Upper lobe of right lung (tissue), 1 donor: ENCODE results near the gene ZSWIM6. TPM values are rescaled to one million over a fixed set of nuclear protein-coding genes. Genes with fewer than 3 reads are reported as not detected.
"Not testable (repeated sequence)": the region's sequence is repeated elsewhere in the genome, so short reads cannot be mapped to it uniquely, and the experiment has no call there.

ENCODE experiments used
- ATAC-seq: fragments of 200-7000 bp; cut with Tn5 transposase; one replicate; pipeline ENCODE4 v1.9.1; 2020; ENCODE audit warnings: mild to moderate bottlenecking, moderate library complexity
- DNase-seq: peaks from one replicate; pipeline ENCODE4 v3.0.0-alpha.2; 2020
- H3K27ac ChIP-seq: fragments of 200-600 bp; one replicate; pipeline ENCODE4 v1.8.0; 2022
- H3K27me3 ChIP-seq: fragments of 200-600 bp; one replicate; pipeline ENCODE4 v1.8.0; 2022; ENCODE audit warnings: mild to moderate bottlenecking
- H3K36me3 ChIP-seq: fragments of 200-600 bp; one replicate; pipeline ENCODE4 v1.8.0; 2022
- H3K4me1 ChIP-seq: fragments of 200-600 bp; one replicate; pipeline ENCODE4 v1.8.0; 2022
- H3K4me3 ChIP-seq: fragments of 200-600 bp; one replicate; pipeline ENCODE4 v1.8.0; 2022; ENCODE audit warnings: mild to moderate bottlenecking
- H3K9me3 ChIP-seq: fragments of 200-600 bp; one replicate; pipeline ENCODE4 v1.8.0; 2022
- intact Hi-C: fragments of 100-400 bp; cut with DNase I; formaldehyde crosslinking; loops from one replicate; pipeline ENCODE4 v1.11.0; 2022
- total RNA-seq: library from RNA; stranded (reverse); fragmentation: NEBNext Ultra II Directional; extraction: Animal tissue kit (Norgen Biotek cat#: 25700); gene quantifications from one replicate; pipeline ENCODE4 v1.2.1, GENCODE V29; 2021
- TF ChIP-seq, protein P1 (sequence below): fragments of 200-600 bp; IDR thresholded peaks from one replicate; pipeline ENCODE4 v1.8.0; 2022; ENCODE audit warnings: antibody characterized with exemption
- donor health status: DM: no; HTN: yes; CAD: no; lungs with severe emphysema.

The ZSWIM6 gene
- total RNA-seq, 1 donor from 2014 or later, result 15.7 TPM

GRCh38 chr5:61407706-61408270 lies 75.7 kb downstream of the ZSWIM6 start:
- Histone ChIP-seq H3K27me3 (no peaks in the 10 kb centered on the region), H3K27ac (peak overlapping the region; percentile 3), H3K4me1 (peaks cover 22% of the 10 kb centered on the region), H3K4me3 (no peak overlapping the region), H3K36me3 (no peaks in the 10 kb centered on the region), H3K9me3 (no peaks in the 10 kb centered on the region)
- intact Hi-C loops, result no loop called here
- TF ChIP-seq, protein P1, sequence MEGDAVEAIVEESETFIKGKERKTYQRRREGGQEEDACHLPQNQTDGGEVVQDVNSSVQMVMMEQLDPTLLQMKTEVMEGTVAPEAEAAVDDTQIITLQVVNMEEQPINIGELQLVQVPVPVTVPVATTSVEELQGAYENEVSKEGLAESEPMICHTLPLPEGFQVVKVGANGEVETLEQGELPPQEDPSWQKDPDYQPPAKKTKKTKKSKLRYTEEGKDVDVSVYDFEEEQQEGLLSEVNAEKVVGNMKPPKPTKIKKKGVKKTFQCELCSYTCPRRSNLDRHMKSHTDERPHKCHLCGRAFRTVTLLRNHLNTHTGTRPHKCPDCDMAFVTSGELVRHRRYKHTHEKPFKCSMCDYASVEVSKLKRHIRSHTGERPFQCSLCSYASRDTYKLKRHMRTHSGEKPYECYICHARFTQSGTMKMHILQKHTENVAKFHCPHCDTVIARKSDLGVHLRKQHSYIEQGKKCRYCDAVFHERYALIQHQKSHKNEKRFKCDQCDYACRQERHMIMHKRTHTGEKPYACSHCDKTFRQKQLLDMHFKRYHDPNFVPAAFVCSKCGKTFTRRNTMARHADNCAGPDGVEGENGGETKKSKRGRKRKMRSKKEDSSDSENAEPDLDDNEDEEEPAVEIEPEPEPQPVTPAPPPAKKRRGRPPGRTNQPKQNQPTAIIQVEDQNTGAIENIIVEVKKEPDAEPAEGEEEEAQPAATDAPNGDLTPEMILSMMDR, result no peak
- ATAC-seq (no peak), DNase-seq (no peak)

- ATAC-seq, result peak; percentile 100
- Histone ChIP-seq H3K36me3 (no peaks in the 10 kb centered on the region), H3K27ac (peak overlapping the region; percentile 3), H3K9me3 (no peaks in the 10 kb centered on the region), H3K4me1 (peaks cover 16% of the 10 kb centered on the region), H3K27me3 (no peaks in the 10 kb centered on the region), H3K4me3 (peak overlapping the region; percentile 25)
- TF ChIP-seq, protein P1, result no peak
- intact Hi-C loops, result no loop called here
- DNase-seq, result peak; percentile 100
Observed at GRCh38 chr5:61408476-61409168, 76.6 kb downstream of the ZSWIM6 start.

- ATAC-seq, result peak; percentile 7
- Histone ChIP-seq H3K27me3 (no peaks in the 10 kb centered on the region), H3K4me3 (no peak overlapping the region), H3K9me3 (no peaks in the 10 kb centered on the region), H3K27ac (no peak overlapping the region), H3K36me3 (no peaks in the 10 kb centered on the region), H3K4me1 (peaks cover 16% of the 10 kb centered on the region)
- intact Hi-C loops, result no loop called here
- no peak for DNase-seq
- TF ChIP-seq, protein P1, result no peak
Observed at GRCh38 chr5:61409568-61409967, 77.5 kb downstream of the ZSWIM6 start.

DNA sequence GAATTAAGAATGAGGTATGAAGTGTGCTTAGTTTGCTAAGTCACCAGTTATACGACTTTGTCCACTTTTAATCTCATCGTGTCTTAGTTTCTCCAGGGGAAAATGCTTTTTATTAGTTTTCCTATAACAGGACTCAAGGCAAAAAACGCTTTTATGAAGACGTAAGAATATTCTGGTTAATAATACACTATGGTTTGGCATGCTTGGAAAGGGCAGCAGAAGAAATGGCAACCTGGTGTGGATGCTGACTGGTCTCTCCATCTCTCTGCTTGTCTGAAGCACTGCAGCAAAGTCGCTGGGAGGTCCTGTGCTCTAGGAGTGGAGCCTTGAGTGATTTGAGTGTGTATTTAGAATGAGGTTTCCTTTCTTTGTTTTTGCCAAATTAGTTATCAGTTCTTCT lies 78.8 kb downstream of the ZSWIM6 start:
- Histone ChIP-seq H3K36me3 (no peaks in the 10 kb centered on the region), H3K4me3 (no peak overlapping the region), H3K27ac (no peak overlapping the region), H3K9me3 (no peaks in the 10 kb centered on the region), H3K27me3 (no peaks in the 10 kb centered on the region), H3K4me1 (peaks cover 16% of the 10 kb centered on the region)
- TF ChIP-seq, protein P1, result no peak
- ATAC-seq (no peak), DNase-seq (no peak)
- intact Hi-C loops, result no loop called here

GRCh38 chr5:61412361-61412760 lies 80.3 kb downstream of the ZSWIM6 start:
- H3K4me1 ChIP-seq, result peaks cover 16% of the 10 kb centered on the region
- no peaks in the 10 kb centered on the region for H3K27me3 ChIP-seq
- no peak for DNase-seq
- no peak for ATAC-seq
- no peak overlapping the region for H3K4me3 ChIP-seq
- no peak overlapping the region for H3K27ac ChIP-seq
- intact Hi-C loops, result no loop called here
- no peaks in the 10 kb centered on the region for H3K36me3 ChIP-seq
- H3K9me3 ChIP-seq, result no peaks in the 10 kb centered on the region
- TF ChIP-seq, protein P1, result no peak

DNA sequence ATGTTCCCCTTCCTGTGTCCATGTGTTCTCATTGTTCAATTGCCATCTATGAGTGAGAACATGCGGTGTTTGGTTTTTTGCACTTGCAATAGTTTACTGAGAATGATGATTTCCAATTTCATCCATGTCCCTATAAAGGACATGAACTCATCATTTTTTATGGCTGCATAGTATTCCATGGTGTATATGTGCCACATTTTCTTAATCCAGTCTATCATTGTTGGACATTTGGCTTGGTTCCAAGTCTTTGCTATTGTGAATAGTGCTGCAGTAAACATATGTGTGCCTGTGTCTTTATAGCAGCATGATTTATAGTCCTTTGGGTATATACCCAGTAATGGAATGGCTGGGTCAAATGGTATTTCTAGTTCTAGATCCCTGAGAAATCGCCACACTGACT lies 81.1 kb downstream of the ZSWIM6 start:
- DNase-seq, H3K36me3 ChIP-seq, H3K27me3 ChIP-seq, intact Hi-C loops, H3K4me3 ChIP-seq, H3K27ac ChIP-seq, ATAC-seq, H3K9me3 ChIP-seq: not testable (repeated sequence)
- peaks cover 10% of the 10 kb centered on the region for H3K4me1 ChIP-seq
